Astrocyte (in vitro differentiated cells and primary cell): ENCODE results near the gene KL. TPM values are rescaled to one million over a fixed set of nuclear protein-coding genes. Genes with fewer than 3 reads are reported as not detected.

Experiments used
- DNase-seq: peaks from one replicate; pipeline ENCODE4 v3.0.0-alpha.2; 2010; ENCODE audit warnings: low read depth
- FAIRE-seq: peaks from 2 replicates; lab custom pipeline; 2011; peaks lifted over from hg19 to GRCh38; lab: Jason Lieb, UNC
- H2AFZ ChIP-seq: 2 replicates; pipeline ENCODE4 v1.6.0; 2012; ENCODE audit warnings: low read depth, low read length, inconsistent platforms
- H3K27ac ChIP-seq: 2 replicates; pipeline ENCODE4 v1.5.1; 2011; ENCODE audit warnings: low read depth, low read length, inconsistent platforms
- H3K27me3 ChIP-seq: 2 replicates; pipeline ENCODE4 v1.6.0; 2011; ENCODE audit warnings: low read length, inconsistent platforms; ENCODE audit not compliant: insufficient read depth
- H3K36me3 ChIP-seq: 2 replicates; pipeline ENCODE4 v1.5.1; 2011; ENCODE audit warnings: low read length, inconsistent platforms; ENCODE audit not compliant: insufficient read depth
- H3K4me1 ChIP-seq: 2 replicates; pipeline ENCODE4 v1.5.1; 2011; ENCODE audit warnings: low read length, inconsistent platforms; ENCODE audit not compliant: insufficient read depth
- H3K4me2 ChIP-seq: 2 replicates; pipeline ENCODE4 v1.6.0; 2012; ENCODE audit warnings: low read length, inconsistent platforms
- H3K4me3 ChIP-seq: 2 replicates; pipeline ENCODE4 v1.5.1; 2011; ENCODE audit warnings: low read depth, mild to moderate bottlenecking, low read length, inconsistent platforms; ENCODE audit not compliant: insufficient read depth
- H3K79me2 ChIP-seq: 2 replicates; pipeline ENCODE4 v1.6.0; 2012; ENCODE audit warnings: mild to moderate bottlenecking, low read length, inconsistent platforms; ENCODE audit not compliant: insufficient read depth
- H3K9ac ChIP-seq: 2 replicates; pipeline ENCODE4 v1.6.0; 2012; ENCODE audit warnings: mild to moderate bottlenecking, low read length, inconsistent platforms
- H3K9me3 ChIP-seq: 2 replicates; pipeline ENCODE4 v1.5.1; 2012; ENCODE audit warnings: low read depth, mild to moderate bottlenecking, low read length, inconsistent platforms; ENCODE audit not compliant: insufficient read depth
- H4K20me1 ChIP-seq: 2 replicates; pipeline ENCODE4 v1.6.0; 2012; ENCODE audit warnings: low read length, inconsistent platforms; ENCODE audit not compliant: insufficient read depth
- H3K27ac Mint-ChIP-seq: one replicate; pipeline ENCODE4 v1.8.0; 2021; ENCODE audit warnings: mild to moderate bottlenecking, mixed read lengths; ENCODE audit not compliant: unreplicated experiment
- H3K27me3 Mint-ChIP-seq: one replicate; pipeline ENCODE4 v1.8.0; 2021; ENCODE audit warnings: low read depth, mixed read lengths; ENCODE audit not compliant: unreplicated experiment
- H3K36me3 Mint-ChIP-seq: one replicate; pipeline ENCODE4 v1.8.0; 2021; ENCODE audit warnings: low read depth, mixed read lengths; ENCODE audit not compliant: unreplicated experiment
- H3K4me1 Mint-ChIP-seq: one replicate; pipeline ENCODE4 v1.8.0; 2021; ENCODE audit warnings: low read depth, mixed read lengths; ENCODE audit not compliant: unreplicated experiment
- H3K4me3 Mint-ChIP-seq: one replicate; pipeline ENCODE4 v1.8.0; 2021; ENCODE audit warnings: mild to moderate bottlenecking, moderate library complexity, mixed read lengths; ENCODE audit not compliant: unreplicated experiment
- H3K9me3 Mint-ChIP-seq: one replicate; pipeline ENCODE4 v1.8.0; 2021; ENCODE audit warnings: mild to moderate bottlenecking, mixed read lengths; ENCODE audit not compliant: unreplicated experiment
- EZH2 ChIP-seq: IDR thresholded peaks from 2 replicates; pipeline ENCODE4 v1.6.1; 2012; ENCODE audit warnings: mild to moderate bottlenecking, low read length, inconsistent platforms; ENCODE audit not compliant: insufficient read depth
- total RNA-seq: library from RNA; stranded (reverse); gene quantifications from 2 replicates; pipeline ENCODE4 v1.2.1, GENCODE V29; 2021
- TF ChIP-seq, protein P1 (sequence below): IDR thresholded peaks from 2 replicates; pipeline ENCODE4 v1.5.1; 2011; ENCODE audit warnings: low read depth, mild to moderate bottlenecking, inconsistent platforms, low read length, moderate library complexity; ENCODE audit not compliant: insufficient read depth

Gene KL
- total RNA-seq, 1 donor from 2014 or later, result 0.07 TPM

DNA sequence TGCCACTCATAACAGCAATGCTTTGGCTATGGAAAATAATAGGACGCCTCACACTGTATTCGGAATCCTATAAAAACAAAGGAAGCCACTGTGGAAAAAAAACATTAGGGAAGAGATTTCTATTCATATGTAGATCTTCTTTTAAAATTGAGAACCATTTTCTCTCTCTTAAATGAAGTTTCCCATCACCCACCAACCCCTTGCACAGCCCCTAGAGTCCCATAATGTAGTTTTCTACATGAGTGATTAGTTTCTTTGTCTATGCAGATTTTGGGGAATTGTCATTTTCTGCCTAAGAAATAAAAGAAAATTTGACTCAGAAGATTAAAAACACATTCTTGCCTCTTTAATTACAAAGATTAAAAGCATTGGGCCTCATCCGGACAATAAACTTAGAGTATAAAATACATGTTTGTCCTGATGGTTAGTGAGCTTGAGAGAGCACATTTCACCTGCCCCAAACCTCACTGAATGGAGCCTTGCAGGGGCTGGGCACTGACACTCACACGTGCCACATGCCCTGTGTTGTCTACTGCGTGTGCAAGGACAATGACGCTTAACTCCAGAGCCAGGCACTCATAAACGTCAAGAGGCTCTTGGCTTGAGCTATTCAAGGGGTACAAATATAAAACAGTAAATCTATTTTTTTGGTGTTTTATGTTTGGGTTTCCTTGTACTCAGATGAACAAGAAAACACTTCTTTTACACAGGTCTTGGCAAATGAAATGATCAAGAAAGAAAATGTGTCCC lies 40.0 kb upstream of the KL start:
- FAIRE-seq, result no peak
- Mint-ChIP-seq H3K27me3 (no peaks in the 10 kb centered on the region), H3K36me3 (no peaks in the 10 kb centered on the region), H3K4me3 (no peak overlapping the region), H3K9me3 (no peaks in the 10 kb centered on the region), H3K27ac (no peak overlapping the region), H3K4me1 (peaks cover 1% of the 10 kb centered on the region)
- DNase-seq, result no peak
- H3K4me3 ChIP-seq, result no peak overlapping the region
- no peaks in the 10 kb centered on the region for H3K9me3 ChIP-seq
- H3K27ac ChIP-seq, result no peak overlapping the region
- H3K4me1 ChIP-seq, result no peaks in the 10 kb centered on the region
- no peak for TF ChIP-seq EZH2
- TF ChIP-seq, protein P1, sequence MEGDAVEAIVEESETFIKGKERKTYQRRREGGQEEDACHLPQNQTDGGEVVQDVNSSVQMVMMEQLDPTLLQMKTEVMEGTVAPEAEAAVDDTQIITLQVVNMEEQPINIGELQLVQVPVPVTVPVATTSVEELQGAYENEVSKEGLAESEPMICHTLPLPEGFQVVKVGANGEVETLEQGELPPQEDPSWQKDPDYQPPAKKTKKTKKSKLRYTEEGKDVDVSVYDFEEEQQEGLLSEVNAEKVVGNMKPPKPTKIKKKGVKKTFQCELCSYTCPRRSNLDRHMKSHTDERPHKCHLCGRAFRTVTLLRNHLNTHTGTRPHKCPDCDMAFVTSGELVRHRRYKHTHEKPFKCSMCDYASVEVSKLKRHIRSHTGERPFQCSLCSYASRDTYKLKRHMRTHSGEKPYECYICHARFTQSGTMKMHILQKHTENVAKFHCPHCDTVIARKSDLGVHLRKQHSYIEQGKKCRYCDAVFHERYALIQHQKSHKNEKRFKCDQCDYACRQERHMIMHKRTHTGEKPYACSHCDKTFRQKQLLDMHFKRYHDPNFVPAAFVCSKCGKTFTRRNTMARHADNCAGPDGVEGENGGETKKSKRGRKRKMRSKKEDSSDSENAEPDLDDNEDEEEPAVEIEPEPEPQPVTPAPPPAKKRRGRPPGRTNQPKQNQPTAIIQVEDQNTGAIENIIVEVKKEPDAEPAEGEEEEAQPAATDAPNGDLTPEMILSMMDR, result no peak
- no peaks in the 10 kb centered on the region for H4K20me1 ChIP-seq
- no peak overlapping the region for H3K9ac ChIP-seq
- no peak overlapping the region for H3K4me2 ChIP-seq
- no peaks in the 10 kb centered on the region for H3K79me2 ChIP-seq
- H3K27me3 ChIP-seq, result no peaks in the 10 kb centered on the region
- no peaks in the 10 kb centered on the region for H3K36me3 ChIP-seq
- H2AFZ ChIP-seq, result no peak overlapping the region

DNA sequence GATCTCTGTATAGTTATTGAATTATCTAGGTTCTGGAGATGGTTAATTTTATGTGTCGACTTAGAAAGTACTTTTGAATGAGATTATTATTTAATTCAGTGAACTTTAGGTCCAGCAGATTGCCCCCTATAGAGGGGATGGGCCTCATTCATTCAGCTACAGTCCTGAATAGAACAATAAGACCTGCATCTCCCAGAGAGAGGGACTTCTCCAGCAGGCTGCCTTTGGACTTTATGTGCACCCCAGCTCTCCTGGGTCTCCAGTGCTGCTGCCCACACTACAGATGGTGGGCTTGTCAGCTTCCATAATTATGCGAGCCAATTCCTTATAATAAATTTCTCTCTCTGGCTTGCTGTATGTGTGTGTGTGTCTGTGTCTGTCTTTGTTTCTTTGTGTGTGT lies 39.3 kb upstream of the KL start:
- FAIRE-seq, result no peak

More for the DNA sequence above, 39.3 kb upstream of the KL start:
- DNase-seq, result no peak
- Mint-ChIP-seq H3K9me3 (no peaks in the 10 kb centered on the region), H3K36me3 (no peaks in the 10 kb centered on the region), H3K4me1 (peaks cover 1% of the 10 kb centered on the region), H3K27ac (no peak overlapping the region), H3K4me3 (no peak overlapping the region), H3K27me3 (no peaks in the 10 kb centered on the region)
- H3K4me1 ChIP-seq, result no peaks in the 10 kb centered on the region
- H3K36me3 ChIP-seq, result no peaks in the 10 kb centered on the region
- no peak overlapping the region for H3K9ac ChIP-seq
- no peak overlapping the region for H3K27ac ChIP-seq
- no peak overlapping the region for H2AFZ ChIP-seq
- no peak overlapping the region for H3K4me3 ChIP-seq
- TF ChIP-seq, protein P1, result no peak
- TF ChIP-seq EZH2, result no peak
- no peaks in the 10 kb centered on the region for H4K20me1 ChIP-seq
- no peaks in the 10 kb centered on the region for H3K9me3 ChIP-seq
- H3K27me3 ChIP-seq, result no peaks in the 10 kb centered on the region
- H3K79me2 ChIP-seq, result no peaks in the 10 kb centered on the region
- H3K4me2 ChIP-seq, result no peak overlapping the region
